K562 (cell line): ENCODE results near the gene PSMA8. TPM values are rescaled to one million over a fixed set of nuclear protein-coding genes. Genes with fewer than 3 reads are reported as not detected.

Experiments used
- ATAC-seq: fragments of 200-7000 bp; cut with Tn5 transposase; 3 replicates; pipeline ENCODE4 v1.9.1; 2020; ENCODE audit warnings: moderate library complexity
- BruUV-seq: library from RNA; stranded (reverse); fragments of 400-500 nt; replicated peaks from 2 replicates; lab custom pipeline; 2021; lab: Mats Ljungman, UMichigan
- CTCF ChIA-PET: fragments of 300-600 bp; formaldehyde crosslinking; extraction: SDS; loops from one replicate; lab custom pipeline; 2021; ENCODE audit warnings: low intra/inter-chr PET ratio; lab: Yijun Ruan, JAX
- POLR2A ChIA-PET: fragments of 300-600, 350-650 bp; sonication (Branson Sonifier 250); formaldehyde crosslinking; extraction: SDS; loops from one replicate; lab custom pipeline; 2021; ENCODE audit warnings: antibody characterized with exemption, inconsistent platforms; lab: Yijun Ruan, JAX
- DNase-seq, 4 experiments: peaks; one replicate each; pipeline versions ENCODE4 v3.0.0 to v3.0.0-alpha.2; 2011 to 2018; ENCODE audit warnings: low spot score in 3 of 4, mixed read lengths in 3 of 4; ENCODE audit errors: extremely low read depth in 1 of 4
- FAIRE-seq: peaks from 2 replicates; lab custom pipeline; 2011; peaks lifted over from hg19 to GRCh38; lab: Jason Lieb, UNC
- H2AFZ ChIP-seq: 2 replicates; pipeline ENCODE4 v1.6.0; 2011; ENCODE audit warnings: low read depth, low read length, control low read depth, inconsistent platforms
- H3K27ac ChIP-seq: fragments of 200-600 bp; 3 replicates; pipeline ENCODE4 v1.8.0; 2011; ENCODE audit warnings: low read depth, mild to moderate bottlenecking, control low read depth, inconsistent platforms, low read length, moderate library complexity, mixed read lengths; ENCODE audit errors: extremely low read depth
- H3K27me3 ChIP-seq, 2 experiments: fragments of 300-600 bp in 1 of 2; 2 replicates in 1 of 2; 3 replicates in 1 of 2; pipeline versions ENCODE4 v1.6.0 to v1.8.0; 2011; ENCODE audit warnings: inconsistent platforms in 2 of 2, low read length in 2 of 2, mild to moderate bottlenecking in 1 of 2, mixed read lengths in 1 of 2, moderate library complexity in 1 of 2; ENCODE audit not compliant: control insufficient read depth in 2 of 2, insufficient read depth in 2 of 2
- H3K36me3 ChIP-seq: fragments of 300-600 bp; 3 replicates; pipeline ENCODE4 v1.8.0; 2011; ENCODE audit warnings: mild to moderate bottlenecking, low read length, inconsistent platforms; ENCODE audit not compliant: control insufficient read depth, insufficient read depth
- H3K4me1 ChIP-seq, 2 experiments: fragments of 200-600 bp in 1 of 2; replicated peaks in 1 of 2; 2 replicates in 1 of 2; 3 replicates in 1 of 2; pipeline versions ENCODE4 v1.5.1 to v1.8.0; 2011; ENCODE audit warnings: inconsistent platforms in 2 of 2, low read length in 2 of 2, mild to moderate bottlenecking in 1 of 2, mixed read lengths in 1 of 2, moderate library complexity in 1 of 2; ENCODE audit not compliant: control insufficient read depth in 2 of 2, insufficient read depth in 2 of 2
- H3K4me2 ChIP-seq: 2 replicates; pipeline ENCODE4 v1.6.1; 2011; ENCODE audit warnings: low read length, control low read depth, inconsistent platforms, mixed read lengths; ENCODE audit not compliant: insufficient read depth
- H3K4me3 ChIP-seq: fragments of 200-600 bp; sonication (generic), shearing (Covaris generic); 2 replicates; pipeline ENCODE4 v1.5.1; 2016; ENCODE audit warnings: control low read depth, inconsistent platforms
- H3K79me2 ChIP-seq: fragments of 200-600 bp; 3 replicates; pipeline ENCODE4 v1.8.0; 2011; ENCODE audit warnings: low read length, inconsistent platforms; ENCODE audit not compliant: control insufficient read depth, insufficient read depth
- H3K9ac ChIP-seq, 2 experiments: 2 replicates each; pipeline versions ENCODE4 v1.6.0 to v1.6.1; 2011; ENCODE audit warnings: low read depth in 2 of 2, low read length in 2 of 2, control low read depth in 1 of 2, inconsistent platforms in 1 of 2, mild to moderate bottlenecking in 1 of 2, mixed read lengths in 1 of 2; ENCODE audit not compliant: insufficient read depth in 1 of 2
- H3K9me1 ChIP-seq: one replicate; pipeline ENCODE4 v1.6.0; 2011; ENCODE audit warnings: inconsistent platforms, mild to moderate bottlenecking, low read length, moderate library complexity; ENCODE audit not compliant: control insufficient read depth, insufficient read depth
- H3K9me3 ChIP-seq: replicated peaks from 2 replicates; pipeline ENCODE4 v1.5.1; 2011; ENCODE audit warnings: low read depth, low read length, inconsistent platforms; ENCODE audit not compliant: control insufficient read depth, insufficient read depth
- H4K20me1 ChIP-seq: replicated peaks from 2 replicates; pipeline ENCODE4 v1.6.1; 2011; ENCODE audit warnings: low read length, inconsistent platforms, mixed read lengths; ENCODE audit not compliant: control insufficient read depth, insufficient read depth
- BMI1 ChIP-seq: fragments of 150-350 bp; IDR thresholded peaks from 2 replicates; pipeline ENCODE4 v1.6.1; 2014; ENCODE audit warnings: low read length
- BRCA1 ChIP-seq, 2 experiments: fragments of 450-650 bp in 1 of 2; sonication (generic) in 1 of 2; formaldehyde crosslinking in 1 of 2; IDR thresholded peaks; 2 replicates each; pipeline versions ENCODE4 v1.5.0 to v1.6.1; 2017 to 2020; ENCODE audit warnings: mild to moderate bottlenecking in 1 of 2, missing genetic modification reagents in 1 of 2
- DIDO1 ChIP-seq: fragments of 450-650 bp; IDR thresholded peaks from 2 replicates; pipeline ENCODE4 v1.6.1; 2016; ENCODE audit warnings: low read depth, missing biosample characterization, missing genetic modification characterization
- GATAD2B ChIP-seq: fragments of 450-650 bp; IDR thresholded peaks from 2 replicates; pipeline ENCODE4 v1.6.1; 2017; ENCODE audit warnings: mild to moderate bottlenecking, borderline replicate concordance
- HDAC6 ChIP-seq: IDR thresholded peaks from 2 replicates; pipeline ENCODE4 v1.6.1; 2012; ENCODE audit warnings: low read depth, mild to moderate bottlenecking, control low read depth, inconsistent platforms, low read length, moderate library complexity
- HES1 ChIP-seq: fragments of 450-650 bp; IDR thresholded peaks from 2 replicates; pipeline ENCODE4 v1.6.1; 2016; ENCODE audit warnings: low read depth, mild to moderate bottlenecking, moderate library complexity
- HNRNPL ChIP-seq: fragments of 200-400 bp; formaldehyde crosslinking; IDR thresholded peaks from 2 replicates; pipeline ENCODE4 v1.6.1; 2017; ENCODE audit warnings: low read depth, mild to moderate bottlenecking, low read length
- HOMEZ ChIP-seq: fragments of 250-450 bp; sonication (Bioruptor Pico); IDR thresholded peaks from 2 replicates; pipeline ENCODE4 v1.4.0; 2020; ENCODE audit warnings: mild to moderate bottlenecking, moderate library complexity
- JUN ChIP-seq, 2 experiments: sonication (generic) in 1 of 2; formaldehyde crosslinking in 1 of 2; IDR thresholded peaks; 2 replicates each; pipeline versions ENCODE4 v1.6.1 to v1.8.0; 2012 to 2022; ENCODE audit warnings: borderline replicate concordance in 2 of 2, mild to moderate bottlenecking in 2 of 2, improper control_type of control experiment in 1 of 2, low read depth in 1 of 2, low read length in 1 of 2, missing genetic modification reagents in 1 of 2
- KAT8 ChIP-seq: fragments of 450-650 bp; IDR thresholded peaks from 2 replicates; pipeline ENCODE4 v1.6.1; 2016; ENCODE audit warnings: low read depth, mild to moderate bottlenecking
- KDM5B ChIP-seq: fragments of 200-600 bp; sonication (generic); IDR thresholded peaks from 2 replicates; pipeline ENCODE4 v1.6.1; 2012; ENCODE audit warnings: low read depth, mild to moderate bottlenecking, moderate library complexity, low read length, control low read depth, inconsistent platforms; ENCODE audit not compliant: insufficient replicate concordance
- NR1H2 ChIP-seq: sonication (generic); formaldehyde crosslinking; IDR thresholded peaks from 2 replicates; pipeline ENCODE4 v1.4.0; 2020; ENCODE audit warnings: mild to moderate bottlenecking, missing genetic modification reagents
- POLR3A ChIP-seq: IDR thresholded peaks from 2 replicates; pipeline ENCODE4 v1.6.1; 2011; ENCODE audit warnings: borderline replicate concordance, mild to moderate bottlenecking, moderate library complexity; ENCODE audit not compliant: insufficient read length, insufficient read depth; ENCODE audit errors: extremely low read depth
- SIN3A ChIP-seq, 2 experiments: fragments of 150-350 bp in 1 of 2; IDR thresholded peaks; 2 replicates each; pipeline ENCODE4 v1.6.1; 2011 to 2016; ENCODE audit warnings: borderline replicate concordance in 2 of 2, low read depth in 2 of 2, low read length in 2 of 2, mild to moderate bottlenecking in 2 of 2, moderate library complexity in 2 of 2; ENCODE audit not compliant: control insufficient read depth in 1 of 2
- SUPT5H ChIP-seq: fragments of 450-650 bp; IDR thresholded peaks from 2 replicates; pipeline ENCODE4 v1.6.1; 2016
- TGIF2 ChIP-seq: sonication (generic); formaldehyde crosslinking; IDR thresholded peaks from 2 replicates; pipeline ENCODE4 v1.8.1; 2022; ENCODE audit warnings: mild to moderate bottlenecking, missing genetic modification reagents, moderate library complexity
- TSC22D4 ChIP-seq: fragments of 450-650 bp; IDR thresholded peaks from 2 replicates; pipeline ENCODE4 v1.6.1; 2016; ENCODE audit warnings: missing genetic modification characterization, missing biosample characterization, control low read depth
- ZKSCAN1 ChIP-seq: fragments of 150-350 bp; IDR thresholded peaks from 2 replicates; pipeline ENCODE4 v1.6.1; 2016; ENCODE audit warnings: low read depth, low read length
- ZNF696 ChIP-seq: fragments of 250-450 bp; sonication (Bioruptor Pico); conservative IDR thresholded peaks from 2 replicates; pipeline ENCODE4 v1.4.0; 2020; ENCODE audit warnings: mild to moderate bottlenecking, moderate library complexity
- WGBS: fragments of 100-300 bp; shearing (Covaris generic); methylation state at CpG from one replicate; pipeline ENCODE4 v1.1.6; 2016; ENCODE audit warnings: low coverage, mixed read lengths; ENCODE audit not compliant: insufficient coverage; ENCODE audit errors: missing lambda C conversion rate; 5-methylcytosine and 5-hydroxymethylcytosine counted together
- in situ Hi-C: fragments of 300-500 bp; cut with MboI; formaldehyde crosslinking; loops from 4 replicates; pipeline ENCODE4 v1.15.0; 2018; ENCODE audit warnings: inconsistent platforms, mixed read lengths
- intact Hi-C: fragments of 100-400 bp; cut with micrococcal nuclease; formaldehyde crosslinking; loops from 2 replicates; pipeline ENCODE4 v1.14.2; 2022
- polyA plus RNA-seq, 8 experiments: library from polyadenylated mRNA; depleted of rRNA in 4 of 8; stranded (reverse) in 5 of 8; unstranded in 3 of 8; fragments of >200 nt; fragmentation: Nextera tagmentation in 2 of 8; fragmentation: Illumina TruSeq in 1 of 8; extraction: Ambion mirVana in 2 of 8; extraction: Trizol in 1 of 8; gene quantifications; 2 replicates each; pipeline versions ENCODE4 v1.2.1 to v1.2.3, GENCODE V29; 2011 to 2014; ENCODE audit warnings: inconsistent platforms in 1 of 8, missing spikeins in 1 of 8
- total RNA-seq, 7 experiments: library from RNA; depleted of rRNA in 6 of 7; stranded (reverse); fragments of >200 nt in 6 of 7; fragmentation: Illumina TruSeq in 2 of 7; extraction: Trizol in 2 of 7; gene quantifications; 2 replicates each; pipeline versions ENCODE4 v1.2.1 to v1.2.3, GENCODE V29; 2011 to 2021; ENCODE audit warnings: low replicate concordance in 1 of 7

The PSMA8 gene
- total and polyA plus RNA-seq, 9 of the 15 experiments (the other 6 are each of a cell fraction or from before 2014, with no cell fraction given) = not detected

GRCh38 chr18:26226229-26227050 is 92.8 kb downstream of the PSMA8 start, which contains the start of gene TAF4B:
TAF4B (plus strand) TSS chr18:26226445; CDS start chr18:26226934, 489 bp downstream.
- ChIA-PET POLR2A (interaction anchor here (0.6 to 2.2 kb wide), 12 partner anchors 9 to 154 kb away, joined by 3 to 10 read pairs (median 3); no protein-coding TSS in a partner anchor), CTCF (no interaction called here)
- no peaks in the 10 kb centered on the region for H4K20me1 ChIP-seq
- FAIRE-seq (peak; percentile 93), ATAC-seq (peak; percentile 89), DNase-seq (peak; percentile 98 to 99 (median 98))
- intact Hi-C loops (loop anchor here (1.0 to 5.0 kb wide), 3 partner anchors 46 to 136 kb away; partner anchors contain the start of gene SS18), in situ Hi-C loops (no loop called here)
- peaks cover 0 to 2% of the 10 kb centered on the region in 2 experiments; a peak in 2 of 5 replicates for H3K27me3 ChIP-seq
- H3K36me3 ChIP-seq = peaks cover 6% of the 10 kb centered on the region; the same call in 2 of the 3 replicates
- H3K27ac ChIP-seq = peak within 1 kb of the TSS; percentile 86
- BruUV-seq = no TSS peak
- H3K9me3 ChIP-seq = no peaks in the 10 kb centered on the region
- WGBS = under 1% methylated on average over 74 of the region's 101 CpGs
- no peaks in the 10 kb centered on the region for H3K9me1 ChIP-seq
- H3K4me1 ChIP-seq = peaks cover 10 to 32% of the 10 kb centered on the region in 2 experiments; a peak in 4 of 5 replicates
- H3K9ac ChIP-seq = peak within 1 kb of the TSS; percentile 88 to 97
- peak within 1 kb of the TSS; percentile 93 for H3K4me2 ChIP-seq
- H2AFZ ChIP-seq = peak within 1 kb of the TSS; percentile 88
- peak within 1 kb of the TSS; percentile 92 for H3K4me3 ChIP-seq
- peaks cover 46% of the 10 kb centered on the region for H3K79me2 ChIP-seq
- no peak for TF ChIP-seq KAT8
- TF ChIP-seq BMI1 = no peak
- TF ChIP-seq JUN (IDR thresholded peaks at IDR 0.05; ENCODE audit: borderline replicate concordance, low read depth, low read length) = peak; percentile 76
- TF ChIP-seq JUN (CRISPR knock-in tag; IDR thresholded peaks at IDR 0.05; ENCODE audit: borderline replicate concordance) = no peak
- peak; percentile 88 for TF ChIP-seq SUPT5H
- no peak for TF ChIP-seq GATAD2B
- TF ChIP-seq HOMEZ (CRISPR knock-in tag) = no peak
- peak; percentile 86 for TF ChIP-seq HNRNPL
- TF ChIP-seq SIN3A (IDR thresholded peaks at IDR 0.05; ENCODE audit: borderline replicate concordance in 2 of 2, control insufficient read depth in 1 of 2, low read depth in 2 of 2, low read length in 2 of 2) = peak; percentile 82 to 94; a peak in 3 of 4 replicates
- TF ChIP-seq BRCA1 (IDR thresholded peaks at IDR 0.05) = no peak
- no peak for TF ChIP-seq BRCA1 (CRISPR knock-in tag; IDR thresholded peaks at IDR 0.05)
- no peak for TF ChIP-seq TSC22D4 (tag)
- no peak for TF ChIP-seq POLR3A
- peak; percentile 93 for TF ChIP-seq TGIF2
- TF ChIP-seq NR1H2 (CRISPR knock-in tag) = 0 out of 2 replicates have a peak, but pooled peaks have one; percentile 49
- TF ChIP-seq ZKSCAN1 = no peak
- no peak; the same call in 1 of the 2 replicates for TF ChIP-seq DIDO1
- TF ChIP-seq HES1 = no peak
- no peak for TF ChIP-seq HDAC6
- TF ChIP-seq KDM5B = peak; percentile 91
- no peak for TF ChIP-seq ZNF696 (CRISPR knock-in tag)
